Neural cell (in vitro differentiated cells): ENCODE data around the gene FGFR1OP2. TPM values are rescaled to one million over a fixed set of nuclear protein-coding genes. Genes with fewer than 3 reads are reported as not detected.

Experiments used
- H2AFZ ChIP-seq: fragments of 200-600, 300-800 bp; sonication (generic), shearing (Covaris generic); 2 replicates; pipeline ENCODE4 v1.6.0; 2014; ENCODE audit warnings: low read depth, mild to moderate bottlenecking, antibody characterized with exemption, low read length, moderate library complexity
- H3F3A ChIP-seq: fragments of 200-600 bp; shearing (Covaris generic); 2 replicates; pipeline ENCODE4 v1.6.1; 2016; ENCODE audit warnings: mild to moderate bottlenecking, moderate library complexity, mixed read lengths, antibody characterized with exemption, low read length; ENCODE audit not compliant: insufficient read depth, poor library complexity, severe bottlenecking
- H3K27ac ChIP-seq: fragments of 200-600, 300-800 bp; sonication (generic), shearing (Covaris generic); 2 replicates; pipeline ENCODE4 v1.5.1; 2014; ENCODE audit warnings: mild to moderate bottlenecking, low read length, moderate library complexity
- H3K27me3 ChIP-seq: fragments of 300-800, 200-600 bp; sonication (generic), shearing (Covaris generic); 2 replicates; pipeline ENCODE4 v1.6.0; 2014; ENCODE audit warnings: mild to moderate bottlenecking, low read depth, low read length, moderate library complexity; ENCODE audit not compliant: insufficient read depth
- H3K36me3 ChIP-seq: fragments of 300-800, 200-600 bp; sonication (generic), shearing (Covaris generic); 2 replicates; pipeline ENCODE4 v1.5.1; 2014; ENCODE audit warnings: mild to moderate bottlenecking, antibody characterized with exemption, low read length, moderate library complexity; ENCODE audit not compliant: insufficient read depth
- H3K4me2 ChIP-seq: fragments of 300-800, 200-600 bp; sonication (generic), shearing (Covaris generic); 2 replicates; pipeline ENCODE4 v1.6.0; 2014; ENCODE audit warnings: mild to moderate bottlenecking, low read length
- H3K4me3 ChIP-seq: fragments of 300-800, 200-600 bp; sonication (generic), shearing (Covaris generic); 2 replicates; pipeline ENCODE4 v1.5.1; 2014; ENCODE audit warnings: mild to moderate bottlenecking, low read length, moderate library complexity
- H3K79me2 ChIP-seq: fragments of 200-600 bp; shearing (Covaris generic); replicated peaks from 2 replicates; pipeline ENCODE4 v1.6.0; 2014; ENCODE audit warnings: mild to moderate bottlenecking, low read length, moderate library complexity; ENCODE audit not compliant: insufficient read depth
- H3K9ac ChIP-seq: fragments of 300-800, 200-600 bp; sonication (generic), shearing (Covaris generic); 2 replicates; pipeline ENCODE4 v1.6.1; 2016; ENCODE audit warnings: mild to moderate bottlenecking, low read length, mixed read lengths
- H3K9me2 ChIP-seq: fragments of 200-600 bp; shearing (Covaris generic); 2 replicates; pipeline ENCODE4 v1.6.1; 2016; ENCODE audit warnings: mild to moderate bottlenecking, low read length, mixed read lengths; ENCODE audit not compliant: insufficient read depth
- H3K9me3 ChIP-seq: fragments of 200-600, 300-800 bp; sonication (generic), shearing (Covaris generic); 2 replicates; pipeline ENCODE4 v1.6.1; 2016; ENCODE audit warnings: mild to moderate bottlenecking, mixed run types, low read length, moderate library complexity, mixed read lengths
- H4K20me1 ChIP-seq: fragments of 200-600 bp; shearing (Covaris generic); 2 replicates; pipeline ENCODE4 v1.6.1; 2016; ENCODE audit warnings: mild to moderate bottlenecking, mixed run types; ENCODE audit not compliant: insufficient read depth
- EP300 ChIP-seq: fragments of 450-650 bp; conservative IDR thresholded peaks from 2 replicates; pipeline ENCODE4 v1.6.1; 2014; ENCODE audit warnings: antibody characterized with exemption, mild to moderate bottlenecking, moderate library complexity; ENCODE audit not compliant: poor library complexity, severe bottlenecking
- EZH2 ChIP-seq: fragments of 200-600, 300-800 bp; shearing (Covaris generic), sonication (generic); IDR thresholded peaks from 2 replicates; pipeline ENCODE4 v1.6.1; 2014; ENCODE audit warnings: antibody characterized with exemption, low read length, borderline replicate concordance, mild to moderate bottlenecking; ENCODE audit not compliant: insufficient read depth, poor library complexity, severe bottlenecking
- MXI1 ChIP-seq: fragments of 450-650 bp; conservative IDR thresholded peaks from 2 replicates; pipeline ENCODE4 v1.6.1; 2014; ENCODE audit warnings: antibody characterized with exemption, mild to moderate bottlenecking; ENCODE audit not compliant: poor library complexity, severe bottlenecking
- POLR2AphosphoS5 ChIP-seq: IDR thresholded peaks from 2 replicates; pipeline ENCODE4 v1.6.1; 2012
- RAD21 ChIP-seq: fragments of 450-650 bp; conservative IDR thresholded peaks from 2 replicates; pipeline ENCODE4 v1.6.1; 2014; ENCODE audit warnings: antibody characterized with exemption, mild to moderate bottlenecking, moderate library complexity
- SMC3 ChIP-seq: fragments of 450-650 bp; conservative IDR thresholded peaks from 2 replicates; pipeline ENCODE4 v1.6.1; 2014; ENCODE audit warnings: antibody characterized with exemption, mild to moderate bottlenecking, moderate library complexity; ENCODE audit not compliant: poor library complexity
- TAF1 ChIP-seq: IDR thresholded peaks from 2 replicates; pipeline ENCODE4 v1.6.1; 2012; ENCODE audit warnings: low read depth
- polyA plus RNA-seq: library from polyadenylated mRNA; depleted of rRNA; stranded (reverse); fragments of >200 nt; gene quantifications from 2 replicates; pipeline ENCODE4 v1.2.3, GENCODE V29; 2014
- TF ChIP-seq, protein P1 (sequence below): fragments of 450-650 bp; IDR thresholded peaks from 2 replicates; pipeline ENCODE4 v1.5.1; 2014; ENCODE audit warnings: antibody characterized with exemption, mild to moderate bottlenecking, moderate library complexity; ENCODE audit not compliant: poor library complexity, severe bottlenecking
- TF ChIP-seq, protein P2 (sequence below): IDR thresholded peaks from 2 replicates; pipeline ENCODE4 v1.6.1; 2012; ENCODE audit warnings: borderline replicate concordance

The FGFR1OP2 gene
- polyA plus RNA-seq, 1 donor from 2014 or later, result 79.4 TPM

DNA sequence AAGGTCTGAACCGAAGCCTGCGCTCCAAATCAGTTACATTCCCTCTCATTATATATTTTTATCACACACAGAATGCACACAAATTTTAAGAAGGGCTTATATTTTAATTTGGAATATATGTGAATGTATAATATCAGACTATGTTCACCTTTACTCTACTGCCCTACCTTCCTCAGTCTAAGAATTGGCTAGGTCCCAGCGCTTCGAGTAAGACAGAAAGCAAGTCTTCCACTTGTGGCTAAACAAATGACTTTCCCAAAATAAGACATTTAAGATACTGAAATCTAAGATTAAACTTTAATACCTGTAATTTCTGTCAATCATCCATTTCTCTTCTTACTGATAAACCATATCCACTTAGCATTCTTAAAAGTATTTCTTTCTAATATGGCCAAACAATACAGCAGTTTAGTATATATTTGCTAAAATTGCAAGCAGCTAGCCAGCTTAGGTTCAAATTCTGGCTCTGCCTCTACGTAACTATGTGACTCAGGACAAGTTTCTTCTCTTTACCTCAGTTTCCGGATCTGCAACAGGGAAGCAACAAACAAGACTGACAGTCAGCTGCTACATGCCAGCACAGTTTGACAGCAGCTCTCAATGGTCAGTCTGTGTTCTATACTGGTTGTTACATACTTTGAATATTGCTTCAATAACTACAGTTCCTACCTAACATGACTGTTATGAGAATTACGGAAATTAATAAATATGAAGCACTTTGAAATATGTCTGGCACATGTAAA, 2.5 kb upstream of the FGFR1OP2 start:
- H3K36me3 ChIP-seq, result no peaks in the 10 kb centered on the region
- no peak overlapping the region for H2AFZ ChIP-seq
- no peak overlapping the region for H3K9ac ChIP-seq
- no peaks in the 10 kb centered on the region for H3K27me3 ChIP-seq
- H3K9me2 ChIP-seq, result no peaks in the 10 kb centered on the region
- H3F3A ChIP-seq, result peaks cover 5% of the 10 kb centered on the region
- no peaks in the 10 kb centered on the region for H4K20me1 ChIP-seq
- H3K79me2 ChIP-seq, result peaks cover 46% of the 10 kb centered on the region
- no peak overlapping the region for H3K27ac ChIP-seq
- peak overlapping the region; percentile 84 for H3K4me3 ChIP-seq
- no peaks in the 10 kb centered on the region for H3K9me3 ChIP-seq
- TF ChIP-seq, protein P1, sequence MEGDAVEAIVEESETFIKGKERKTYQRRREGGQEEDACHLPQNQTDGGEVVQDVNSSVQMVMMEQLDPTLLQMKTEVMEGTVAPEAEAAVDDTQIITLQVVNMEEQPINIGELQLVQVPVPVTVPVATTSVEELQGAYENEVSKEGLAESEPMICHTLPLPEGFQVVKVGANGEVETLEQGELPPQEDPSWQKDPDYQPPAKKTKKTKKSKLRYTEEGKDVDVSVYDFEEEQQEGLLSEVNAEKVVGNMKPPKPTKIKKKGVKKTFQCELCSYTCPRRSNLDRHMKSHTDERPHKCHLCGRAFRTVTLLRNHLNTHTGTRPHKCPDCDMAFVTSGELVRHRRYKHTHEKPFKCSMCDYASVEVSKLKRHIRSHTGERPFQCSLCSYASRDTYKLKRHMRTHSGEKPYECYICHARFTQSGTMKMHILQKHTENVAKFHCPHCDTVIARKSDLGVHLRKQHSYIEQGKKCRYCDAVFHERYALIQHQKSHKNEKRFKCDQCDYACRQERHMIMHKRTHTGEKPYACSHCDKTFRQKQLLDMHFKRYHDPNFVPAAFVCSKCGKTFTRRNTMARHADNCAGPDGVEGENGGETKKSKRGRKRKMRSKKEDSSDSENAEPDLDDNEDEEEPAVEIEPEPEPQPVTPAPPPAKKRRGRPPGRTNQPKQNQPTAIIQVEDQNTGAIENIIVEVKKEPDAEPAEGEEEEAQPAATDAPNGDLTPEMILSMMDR, result no peak
- TF ChIP-seq RAD21 (no peak), EP300 (no peak), MXI1 (no peak), TAF1 (no peak), SMC3 (no peak), POLR2AphosphoS5 (no peak), EZH2 (no peak)
- TF ChIP-seq, protein P2, sequence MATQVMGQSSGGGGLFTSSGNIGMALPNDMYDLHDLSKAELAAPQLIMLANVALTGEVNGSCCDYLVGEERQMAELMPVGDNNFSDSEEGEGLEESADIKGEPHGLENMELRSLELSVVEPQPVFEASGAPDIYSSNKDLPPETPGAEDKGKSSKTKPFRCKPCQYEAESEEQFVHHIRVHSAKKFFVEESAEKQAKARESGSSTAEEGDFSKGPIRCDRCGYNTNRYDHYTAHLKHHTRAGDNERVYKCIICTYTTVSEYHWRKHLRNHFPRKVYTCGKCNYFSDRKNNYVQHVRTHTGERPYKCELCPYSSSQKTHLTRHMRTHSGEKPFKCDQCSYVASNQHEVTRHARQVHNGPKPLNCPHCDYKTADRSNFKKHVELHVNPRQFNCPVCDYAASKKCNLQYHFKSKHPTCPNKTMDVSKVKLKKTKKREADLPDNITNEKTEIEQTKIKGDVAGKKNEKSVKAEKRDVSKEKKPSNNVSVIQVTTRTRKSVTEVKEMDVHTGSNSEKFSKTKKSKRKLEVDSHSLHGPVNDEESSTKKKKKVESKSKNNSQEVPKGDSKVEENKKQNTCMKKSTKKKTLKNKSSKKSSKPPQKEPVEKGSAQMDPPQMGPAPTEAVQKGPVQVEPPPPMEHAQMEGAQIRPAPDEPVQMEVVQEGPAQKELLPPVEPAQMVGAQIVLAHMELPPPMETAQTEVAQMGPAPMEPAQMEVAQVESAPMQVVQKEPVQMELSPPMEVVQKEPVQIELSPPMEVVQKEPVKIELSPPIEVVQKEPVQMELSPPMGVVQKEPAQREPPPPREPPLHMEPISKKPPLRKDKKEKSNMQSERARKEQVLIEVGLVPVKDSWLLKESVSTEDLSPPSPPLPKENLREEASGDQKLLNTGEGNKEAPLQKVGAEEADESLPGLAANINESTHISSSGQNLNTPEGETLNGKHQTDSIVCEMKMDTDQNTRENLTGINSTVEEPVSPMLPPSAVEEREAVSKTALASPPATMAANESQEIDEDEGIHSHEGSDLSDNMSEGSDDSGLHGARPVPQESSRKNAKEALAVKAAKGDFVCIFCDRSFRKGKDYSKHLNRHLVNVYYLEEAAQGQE, result no peak
- H3K4me2 ChIP-seq, result peak overlapping the region; percentile 85

DNA sequence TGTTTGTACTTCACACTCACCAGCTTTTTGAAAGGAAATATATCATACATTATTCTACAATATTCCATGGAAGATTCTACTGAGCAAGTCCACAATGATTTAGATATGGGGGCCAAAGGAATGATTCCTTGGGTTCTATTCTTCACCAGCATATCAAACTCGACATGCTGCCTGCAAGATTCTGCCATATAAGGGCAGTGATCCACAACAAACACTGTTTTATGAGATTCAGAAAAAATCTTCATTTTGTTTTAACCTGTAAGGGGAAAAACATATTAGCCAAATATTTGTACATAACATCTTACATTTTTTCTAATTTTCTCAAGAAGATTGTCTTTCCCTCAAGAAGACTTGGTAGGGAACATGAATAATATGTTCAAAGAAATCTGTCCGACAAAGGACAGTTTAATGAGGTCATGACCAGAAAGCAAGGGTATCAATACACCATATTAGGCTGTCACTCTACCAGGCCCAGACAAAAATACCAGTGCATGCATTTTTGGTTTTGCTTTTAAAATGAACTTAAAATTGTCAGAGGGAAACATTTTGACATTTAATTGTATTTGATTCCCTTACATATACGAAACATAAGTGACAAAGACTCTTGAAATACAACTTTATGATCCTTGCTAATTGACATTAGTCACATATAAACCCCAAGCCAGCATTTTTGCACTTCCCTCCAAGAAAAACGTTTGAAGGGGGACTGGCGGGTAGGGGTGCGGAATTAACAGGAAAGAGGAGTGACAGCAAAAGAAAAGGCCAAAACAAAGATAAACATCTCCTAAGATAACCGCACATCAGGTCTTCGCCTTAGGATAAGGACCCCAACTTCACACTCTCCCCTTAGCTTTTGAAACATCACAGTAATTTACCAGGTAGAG, 1.5 kb upstream of the FGFR1OP2 start:
- peak overlapping the region; percentile 93 for H3K27ac ChIP-seq
- peaks cover 5% of the 10 kb centered on the region for H3F3A ChIP-seq
- H4K20me1 ChIP-seq, result no peaks in the 10 kb centered on the region
- peak overlapping the region; percentile 28 for H2AFZ ChIP-seq
- H3K9me2 ChIP-seq, result no peaks in the 10 kb centered on the region
- H3K9me3 ChIP-seq, result no peaks in the 10 kb centered on the region
- peak overlapping the region; percentile 85 for H3K4me2 ChIP-seq
- H3K36me3 ChIP-seq, result no peaks in the 10 kb centered on the region
- H3K4me3 ChIP-seq, result peak overlapping the region; percentile 84
- H3K9ac ChIP-seq, result peak overlapping the region; percentile 92
- TF ChIP-seq, protein P2, result no peak
- TF ChIP-seq, protein P1, result no peak
- TF ChIP-seq EZH2, result no peak
- no peak for TF ChIP-seq MXI1
- no peak for TF ChIP-seq RAD21
- TF ChIP-seq TAF1, result no peak
- TF ChIP-seq EP300, result no peak
- TF ChIP-seq SMC3, result no peak
- no peak for TF ChIP-seq POLR2AphosphoS5
- H3K79me2 ChIP-seq, result peaks cover 56% of the 10 kb centered on the region
- H3K27me3 ChIP-seq, result no peaks in the 10 kb centered on the region
